Astrocyte (in vitro differentiated cells and primary cell): Measurements from ENCODE around the gene PRAF2. TPM values are rescaled to one million over a fixed set of nuclear protein-coding genes. Genes with fewer than 3 reads are reported as not detected.

Experiments used
- total RNA-seq: library from RNA; stranded (reverse); gene quantifications from 2 replicates; pipeline ENCODE4 v1.2.1, GENCODE V29; 2021

The PRAF2 gene
- total RNA-seq, 1 donor from 2014 or later: 44.4 TPM

Other genes with a start within 250 kb of the PRAF2 start
- gene ERAS, start 247.5 kb downstream of the PRAF2 start, total RNA-seq: 0.24 TPM in 1 of 2 replicates, not detected in the other
- gene PCSK1N, start 238.4 kb downstream of the PRAF2 start, total RNA-seq: 62.0 and 65.0 TPM in 2 replicates
- gene TIMM17B, start 176.2 kb downstream of the PRAF2 start, total RNA-seq: 57.7 and 58.2 TPM in 2 replicates
- 88.2 and 101 TPM in 2 replicates for gene PQBP1, start 176.1 kb downstream of the PRAF2 start, total RNA-seq
- 54.3 and 60.8 TPM in 2 replicates for gene SLC35A2, start 162.4 kb downstream of the PRAF2 start, total RNA-seq
- gene PIM2, start 155.0 kb downstream of the PRAF2 start, total RNA-seq: 12.5 and 13.4 TPM in 2 replicates
- gene OTUD5, start 116.4 kb downstream of the PRAF2 start, total RNA-seq: 56.1 and 62.5 TPM in 2 replicates
- gene KCND1, start 102.2 kb downstream of the PRAF2 start, total RNA-seq: 5.2 and 5.6 TPM in 2 replicates
- 41.7 and 43.4 TPM in 2 replicates for gene GRIPAP1, start 71.7 kb downstream of the PRAF2 start, total RNA-seq
- 46.5 and 53.4 TPM in 2 replicates for gene TFE3, start 30.6 kb downstream of the PRAF2 start, total RNA-seq
- 6.3 and 8.2 TPM in 2 replicates for gene CCDC120, start 15.0 kb downstream of the PRAF2 start, total RNA-seq
- 54.9 TPM in 2 replicates for gene WDR45, start 5.9 kb upstream of the PRAF2 start, total RNA-seq
- 15.6 and 16.9 TPM in 2 replicates for gene GPKOW, start 49.7 kb upstream of the PRAF2 start, total RNA-seq
- gene MAGIX, start 88.8 kb upstream of the PRAF2 start, total RNA-seq: 0.96 and 1.2 TPM in 2 replicates
- gene PLP2, start 97.9 kb upstream of the PRAF2 start, total RNA-seq: 109 TPM in 2 replicates
- 13.9 and 14.2 TPM in 2 replicates for gene PRICKLE3, start 112.4 kb upstream of the PRAF2 start, total RNA-seq
- gene SYP, start 126.2 kb upstream of the PRAF2 start, total RNA-seq: 1.6 and 1.9 TPM in 2 replicates
- not detected in 2 replicates for gene CACNA1F, start 159.3 kb upstream of the PRAF2 start, total RNA-seq
- gene CCDC22, start 161.5 kb upstream of the PRAF2 start, total RNA-seq: 11.7 and 12.3 TPM in 2 replicates
- 0.09 and 0.12 TPM in 2 replicates for gene FOXP3, start 190.7 kb upstream of the PRAF2 start, total RNA-seq
- gene PPP1R3F, start 195.8 kb upstream of the PRAF2 start, total RNA-seq: 5.6 and 6.6 TPM in 2 replicates
- gene GAGE10, start 229.6 kb upstream of the PRAF2 start, total RNA-seq: not detected in 2 replicates
- not detected in 2 replicates for gene GAGE12J, start 248.0 kb upstream of the PRAF2 start, total RNA-seq